CD14-positive monocyte (primary cell): ENCODE results near the gene MINK1. TPM values are rescaled to one million over a fixed set of nuclear protein-coding genes. Genes with fewer than 3 reads are reported as not detected.

Experiments
- DNase-seq, 3 donors: peaks; one replicate each; pipeline ENCODE4 v3.0.0-alpha.2; 2011 to 2022
- H2AFZ ChIP-seq: 2 replicates; pipeline ENCODE4 v1.6.0; 2012; ENCODE audit warnings: mild to moderate bottlenecking, low read depth, low read length, inconsistent platforms; ENCODE audit not compliant: insufficient read depth, poor library complexity, severe bottlenecking
- H3K27ac ChIP-seq, 2 donors: 1 replicate in 1 of 2; 2 replicates in 1 of 2; pipeline ENCODE4 v1.5.1; 2012 to 2013; ENCODE audit warnings: low read length in 2 of 2, control low read depth in 1 of 2, inconsistent platforms in 1 of 2, low read depth in 1 of 2, mild to moderate bottlenecking in 1 of 2
- H3K27me3 ChIP-seq, 2 donors: one replicate each; pipeline versions ENCODE4 v1.6.0 to v1.6.1; 2011 to 2013; ENCODE audit warnings: low read length in 2 of 2; ENCODE audit not compliant: control insufficient read depth in 2 of 2, insufficient read depth in 2 of 2
- H3K36me3 ChIP-seq, 2 donors: replicated peaks in 1 of 2; 1 replicate in 1 of 2; 2 replicates in 1 of 2; pipeline versions ENCODE4 v1.5.1 to v1.6.1; 2012 to 2013; ENCODE audit warnings: low read length in 2 of 2, control low read depth in 1 of 2, inconsistent platforms in 1 of 2, mild to moderate bottlenecking in 1 of 2; ENCODE audit not compliant: insufficient read depth in 2 of 2, control insufficient read depth in 1 of 2
- H3K4me1 ChIP-seq, 2 donors: 1 replicate in 1 of 2; 2 replicates in 1 of 2; pipeline versions ENCODE4 v1.5.1 to v1.6.1; 2012 to 2013; ENCODE audit warnings: low read length in 2 of 2, control low read depth in 1 of 2, inconsistent platforms in 1 of 2, mild to moderate bottlenecking in 1 of 2, moderate library complexity in 1 of 2; ENCODE audit not compliant: insufficient read depth in 2 of 2, control insufficient read depth in 1 of 2
- H3K4me2 ChIP-seq: replicated peaks from 2 replicates; pipeline ENCODE3; 2012; ENCODE audit warnings: low read length, moderate library complexity, mild to moderate bottlenecking; ENCODE audit not compliant: poor library complexity, severe bottlenecking; ENCODE audit errors: extremely low read depth
- H3K4me3 ChIP-seq, 3 experiments: fragments of 200-600 bp in 1 of 3; sonication (generic) in 1 of 3; replicated peaks in 1 of 3; 1 replicate in 2 of 3; 2 replicates in 1 of 3; pipeline ENCODE4 v1.5.1; 2011 to 2013; ENCODE audit warnings: low read length in 3 of 3, mild to moderate bottlenecking in 3 of 3, control low read depth in 2 of 3, low read depth in 2 of 3, inconsistent platforms in 1 of 3, moderate library complexity in 1 of 3
- H3K79me2 ChIP-seq: 2 replicates; pipeline ENCODE4 v1.6.0; 2012; ENCODE audit warnings: mild to moderate bottlenecking, control low read depth, inconsistent platforms, low read length, moderate library complexity; ENCODE audit not compliant: insufficient read depth
- H3K9ac ChIP-seq: 2 replicates; pipeline ENCODE4 v1.6.0; 2017; ENCODE audit warnings: low read length, mild to moderate bottlenecking; ENCODE audit not compliant: insufficient read depth, poor library complexity, severe bottlenecking
- H3K9me3 ChIP-seq, 2 donors: replicated peaks in 1 of 2; 1 replicate in 1 of 2; 2 replicates in 1 of 2; pipeline versions ENCODE4 v1.5.1 to v1.6.1; 2012 to 2013; ENCODE audit warnings: low read length in 2 of 2, control low read depth in 1 of 2; ENCODE audit not compliant: control insufficient read depth in 1 of 2, insufficient read depth in 1 of 2
- H4K20me1 ChIP-seq: 2 replicates; pipeline ENCODE4 v1.6.0; 2012; ENCODE audit warnings: mild to moderate bottlenecking, low read length, control low read depth, moderate library complexity; ENCODE audit not compliant: insufficient read depth
- H3K27ac Mint-ChIP-seq, 7 donors: one replicate each; pipeline ENCODE4 v1.8.0; 2020; ENCODE audit warnings: mild to moderate bottlenecking in 7 of 7, mixed read lengths in 7 of 7, moderate library complexity in 6 of 7, inconsistent platforms in 2 of 7
- H3K27me3 Mint-ChIP-seq, 3 donors: one replicate each; pipeline ENCODE4 v1.8.0; 2021 to 2022; ENCODE audit warnings: low read depth in 3 of 3, mild to moderate bottlenecking in 3 of 3, mixed read lengths in 3 of 3, moderate library complexity in 3 of 3, inconsistent platforms in 1 of 3
- H3K36me3 Mint-ChIP-seq, 2 donors: one replicate each; pipeline ENCODE4 v1.8.0; 2020; ENCODE audit warnings: mixed read lengths in 2 of 2, inconsistent platforms in 1 of 2, mild to moderate bottlenecking in 1 of 2
- H3K4me1 Mint-ChIP-seq: one replicate; pipeline ENCODE4 v1.8.0; 2020; ENCODE audit warnings: mild to moderate bottlenecking, mixed read lengths
- H3K4me3 Mint-ChIP-seq, 2 donors: one replicate each; pipeline ENCODE4 v1.8.0; 2020; ENCODE audit warnings: mild to moderate bottlenecking in 2 of 2, mixed read lengths in 2 of 2, moderate library complexity in 1 of 2
- H3K9me3 Mint-ChIP-seq, 7 donors: one replicate each; pipeline ENCODE4 v1.8.0; 2020 to 2022; ENCODE audit warnings: mixed read lengths in 7 of 7, mild to moderate bottlenecking in 6 of 7, moderate library complexity in 6 of 7, inconsistent platforms in 2 of 7
- CTCF ChIP-seq: fragments of 200-600 bp; IDR thresholded peaks from one replicate; pipeline ENCODE4 v1.8.0; 2022; ENCODE audit warnings: antibody characterized with exemption, mild to moderate bottlenecking
- WGBS: methylation state at CpG from one replicate; pipeline ENCODE4 v1.1.5; 2013; ENCODE audit warnings: missing lambda C conversion rate; ENCODE audit not compliant: insufficient coverage; 5-methylcytosine and 5-hydroxymethylcytosine counted together
- intact Hi-C, 2 donors: fragments of 100-400 bp; cut with micrococcal nuclease; formaldehyde crosslinking; loops; one replicate each; pipeline versions ENCODE4 v1.15.0 to v1.15.1; 2023
- polyA plus RNA-seq, 3 donors: library from polyadenylated mRNA; depleted of rRNA in 1 of 3; unstranded in 2 of 3; stranded (reverse) in 1 of 3; fragments of 300-500 nt in 2 of 3; fragments of >200 nt in 1 of 3; fragmentation: Illumina TruSeq in 2 of 3; gene quantifications; 1 replicate in 2 of 3; 2 replicates in 1 of 3; pipeline ENCODE4 v1.2.3, GENCODE V29; 2012 to 2021

The MINK1 gene
- polyA plus RNA-seq, 3 donors: 3.2 to 159 (median 7.2) TPM

DNA sequence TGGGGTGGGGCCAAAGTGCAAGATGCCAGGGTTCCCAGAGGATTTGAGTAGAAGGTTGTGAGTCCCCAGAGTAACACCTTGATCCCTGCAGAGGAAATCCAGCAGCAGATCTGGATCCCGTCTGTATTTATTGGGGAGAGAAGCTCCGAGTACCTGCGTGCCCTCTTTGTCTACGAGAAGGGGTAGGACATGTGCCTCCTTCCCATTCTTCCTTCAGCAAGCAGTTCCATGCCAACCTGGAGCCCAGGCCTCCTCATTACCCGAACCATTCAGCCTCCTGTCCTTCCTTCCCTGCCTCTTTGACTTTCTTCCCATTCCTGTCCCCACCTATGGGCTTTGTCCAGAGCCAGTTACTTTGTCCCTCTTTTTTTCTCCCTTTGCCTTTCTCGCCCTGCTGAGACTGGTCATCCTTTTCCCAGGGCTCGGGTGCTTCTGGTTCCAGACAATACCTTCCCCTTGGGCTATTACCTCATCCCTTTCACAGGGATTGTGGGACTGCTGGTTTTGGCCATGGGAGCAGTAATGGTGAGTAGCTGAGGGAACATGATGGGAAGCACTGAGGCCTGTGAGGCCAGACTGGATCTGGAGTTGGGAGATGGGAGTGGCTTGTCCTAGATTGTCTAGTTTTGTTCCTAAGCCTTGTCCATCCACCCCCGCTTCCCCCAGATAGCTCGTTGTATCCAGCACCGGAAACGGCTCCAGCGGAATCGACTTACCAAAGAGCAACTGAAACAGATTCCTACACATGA, 109.8 kb downstream of the MINK1 start:
- Histone ChIP-seq H2AFZ (no peak overlapping the region), H3K27me3 (no peaks in the 10 kb centered on the region), H4K20me1 (peaks cover 77% of the 10 kb centered on the region), H3K9me3 (no peaks in the 10 kb centered on the region), H3K4me2 (peak overlapping the region; percentile 98), H3K36me3 (peaks cover 37 to 49% of the 10 kb centered on the region in 2 donors), H3K4me3 (peak overlapping the region in 1 of 3 experiments; percentile 94), H3K9ac (no peak overlapping the region), H3K4me1 (peaks cover 74 to 82% of the 10 kb centered on the region in 2 donors), H3K79me2 (peaks cover 94% of the 10 kb centered on the region), H3K27ac (peak overlapping the region; percentile 85 to 94)
- Mint-ChIP-seq H3K27me3 (peaks cover 0 to 5% (median 0%) of the 10 kb centered on the region in 3 donors), H3K4me1 (peaks cover 74% of the 10 kb centered on the region), H3K27ac (peak overlapping the region; percentile 63 to 99 (median 97)), H3K4me3 (no peak overlapping the region), H3K36me3 (peaks cover 52 to 59% of the 10 kb centered on the region in 2 donors), H3K9me3 (no peaks in the 10 kb centered on the region)
- WGBS: 97% methylated on average over 3 of the region's 13 CpGs
- intact Hi-C loops: no loop called here
- no peak for TF ChIP-seq CTCF
- DNase-seq: no peak

- peaks cover 67% of the 10 kb centered on the region for H3K4me1 Mint-ChIP-seq
- H3K9me3 Mint-ChIP-seq: no peaks in the 10 kb centered on the region
- H3K36me3 Mint-ChIP-seq: peaks cover 44 to 51% of the 10 kb centered on the region in 2 donors
- peak overlapping the region; percentile 95 to 99 (median 97) for H3K27ac Mint-ChIP-seq
- Histone ChIP-seq H3K9ac (peak overlapping the region; percentile 61), H3K79me2 (peaks cover 86% of the 10 kb centered on the region), H3K27me3 (no peaks in the 10 kb centered on the region), H3K4me3 (peak overlapping the region in 1 of 3 experiments; percentile 94), H3K9me3 (no peaks in the 10 kb centered on the region), H3K4me1 (peaks cover 65 to 77% of the 10 kb centered on the region in 2 donors), H3K36me3 (peaks cover 32 to 43% of the 10 kb centered on the region in 2 donors), H4K20me1 (peaks cover 72% of the 10 kb centered on the region), H2AFZ (no peak overlapping the region), H3K27ac (peak overlapping the region; percentile 85 to 94), H3K4me2 (peak overlapping the region; percentile 98)
- intact Hi-C loops: no loop called here
- DNase-seq: peak in 2 of 3 donors; percentile 56 to 65
- peaks cover 0 to 5% (median 0%) of the 10 kb centered on the region in 3 donors for H3K27me3 Mint-ChIP-seq
- no peak for TF ChIP-seq CTCF
- peak overlapping the region; percentile 68 to 86 for H3K4me3 Mint-ChIP-seq
- WGBS: 0% methylated on average over 2 of the region's 3 CpGs
Observed at GRCh38 chr17:4944163-4944553, 111.0 kb downstream of the MINK1 start.
